ENCODE data around the gene PFAS. TPM values are rescaled to one million over a fixed set of nuclear protein-coding genes. Genes with fewer than 3 reads are reported as not detected.

PFAS gene
- total RNA-seq, 2 donors from 2014 or later: 13.6 to 61.7 TPM

- H3K9me3 ChIP-seq: no peaks in the 10 kb centered on the region
- no peaks in the 10 kb centered on the region for H3K36me3 ChIP-seq
- H3K4me3 ChIP-seq: no peak overlapping the region
- peaks cover 14% of the 10 kb centered on the region for H3K27me3 ChIP-seq
- intact Hi-C loops (cut with DNase I): no loop called here
- TF ChIP-seq CTCF (IDR thresholded peaks at IDR 0.05): no peak
- H3K4me1 ChIP-seq: no peaks in the 10 kb centered on the region
- no peak for DNase-seq
- no peak overlapping the region for H3K27ac ChIP-seq
- H3K9ac ChIP-seq (ENCODE audit: low read depth in 2 of 2, low read length in 2 of 2): no peak overlapping the region
Measured at GRCh38 chr17:8315764-8316217, 66.7 kb downstream of the PFAS start.

GRCh38 chr17:8318010-8318935 is 69.2 kb downstream of the PFAS start:
- Histone ChIP-seq H3K4me1 (no peaks in the 10 kb centered on the region), H3K27me3 (peaks cover 14% of the 10 kb centered on the region), H3K36me3 (no peaks in the 10 kb centered on the region), H3K27ac (no peak overlapping the region), H3K9me3 (no peaks in the 10 kb centered on the region), H3K9ac (ENCODE audit: low read depth in 2 of 2, low read length in 2 of 2) (no peak overlapping the region), H3K4me3 (no peak overlapping the region)
- no peak for DNase-seq
- TF ChIP-seq CTCF (IDR thresholded peaks at IDR 0.05): no peak
- intact Hi-C loops (cut with DNase I): no loop called here

Other genes starting within 250 kb of the PFAS start
- gene GUCY2D, start 246.7 kb upstream of the PFAS start, total RNA-seq: under 1 TPM; 0.21 to 0.37 TPM
- gene ALOX15B, start 210.2 kb upstream of the PFAS start, total RNA-seq: under 1 TPM; 0.52 to 0.56 TPM
- gene ALOX12B, start 161.6 kb upstream of the PFAS start, total RNA-seq: under 1 TPM; 0.48 to 0.69 TPM
- not detected for gene ALOXE3, start 130.8 kb upstream of the PFAS start, total RNA-seq
- gene HES7, start 125.2 kb upstream of the PFAS start, total RNA-seq: not detected
- 10 to 100 TPM; 19.7 to 43.6 TPM for gene PER1, start 96.9 kb upstream of the PFAS start, total RNA-seq
- 10 to 100 TPM; 34.0 to 38.8 TPM for gene VAMP2, start 86.3 kb upstream of the PFAS start, total RNA-seq
- 10 to 100 TPM; 13.2 to 17.0 TPM for gene TMEM107, start 72.9 kb upstream of the PFAS start, total RNA-seq
- 10 to 100 TPM; 11.7 to 12.4 TPM for gene BORCS6, start 59.1 kb upstream of the PFAS start, total RNA-seq
- gene AURKB, start 38.7 kb upstream of the PFAS start, total RNA-seq: 10 to 100 TPM; 18.6 to 86.4 TPM
- gene CTC1, start 1.2 kb upstream of the PFAS start, total RNA-seq: 10 to 100 TPM; 30.5 to 42.3 TPM
- gene RANGRF, start 39.4 kb downstream of the PFAS start, total RNA-seq: 10 to 100 TPM; 16.8 to 26.5 TPM
- 10 to 100 TPM in 1 of 2 donors, 1 to 10 TPM in 1; 4.0 to 11.6 TPM for gene SLC25A35, start 46.1 kb downstream of the PFAS start, total RNA-seq
- 1 to 10 TPM; 1.4 to 2.7 TPM for gene ARHGEF15, start 61.0 kb downstream of the PFAS start, total RNA-seq
- not detected for gene ODF4, start 90.6 kb downstream of the PFAS start, total RNA-seq
- gene RPL26, start 133.9 kb downstream of the PFAS start, total RNA-seq: 1,000 to 10,000 TPM; 1,223 to 1,367 TPM
- not detected for gene RNF222, start 148.5 kb downstream of the PFAS start, total RNA-seq
- 10 to 100 TPM; 47.1 TPM for gene NDEL1, start 186.6 kb downstream of the PFAS start, total RNA-seq